GM12878 (cell line): ENCODE results near the gene RBPJL. TPM values are rescaled to one million over a fixed set of nuclear protein-coding genes. Genes with fewer than 3 reads are reported as not detected.
A peak's percentile ranks its signal among the peaks of the same experiment; 100 is the strongest.

Source experiments
- CTCF ChIP-seq, 3 experiments: IDR thresholded peaks in 2 of 3; conservative IDR thresholded peaks in 1 of 3; 2 replicates each; pipeline ENCODE4 v1.5.1; 2011; ENCODE audit warnings: low read depth in 3 of 3, low read length in 3 of 3, mild to moderate bottlenecking in 3 of 3, control low read depth in 2 of 3, moderate library complexity in 2 of 3, inconsistent platforms in 1 of 3, mixed read lengths in 1 of 3; ENCODE audit not compliant: control insufficient read depth in 2 of 3, insufficient read depth in 1 of 3; ENCODE audit errors: extremely low read depth in 1 of 3
- DPF2 ChIP-seq: fragments of 450-650 bp; IDR thresholded peaks from 2 replicates; pipeline ENCODE4 v1.6.1; 2017; ENCODE audit warnings: mild to moderate bottlenecking
- IRF3 ChIP-seq: fragments of 450-650 bp; IDR thresholded peaks from 2 replicates; pipeline ENCODE4 v1.6.1; 2014; ENCODE audit warnings: mild to moderate bottlenecking
- MYB ChIP-seq: fragments of 150-350 bp; IDR thresholded peaks from 2 replicates; pipeline ENCODE4 v1.6.1; 2014; ENCODE audit warnings: mild to moderate bottlenecking, low read depth, low read length, borderline replicate concordance
- NBN ChIP-seq: fragments of 450-650 bp; IDR thresholded peaks from 2 replicates; pipeline ENCODE4 v1.6.1; 2016
- PKNOX1 ChIP-seq: fragments of 450-650 bp; IDR thresholded peaks from 2 replicates; pipeline ENCODE4 v1.6.1; 2016; ENCODE audit warnings: mild to moderate bottlenecking
- RBBP5 ChIP-seq: fragments of 200-600 bp; sonication (generic); conservative IDR thresholded peaks from 2 replicates; pipeline ENCODE4 v1.6.1; 2016
- RELA ChIP-seq: fragments of 450-650 bp; IDR thresholded peaks from 2 replicates; pipeline ENCODE4 v1.8.0; 2014; ENCODE audit warnings: borderline replicate concordance; ENCODE audit not compliant: partially characterized antibody
- RUNX3 ChIP-seq: IDR thresholded peaks from 2 replicates; pipeline ENCODE4 v1.6.1; 2012; ENCODE audit warnings: low read length, inconsistent platforms
- SIN3A ChIP-seq: IDR thresholded peaks from 2 replicates; pipeline ENCODE4 v1.6.1; 2012; ENCODE audit warnings: low read depth, low read length, improper control_type of control experiment
- SPI1 ChIP-seq: IDR thresholded peaks from 2 replicates; pipeline ENCODE4 v1.6.1; 2011; ENCODE audit warnings: low read depth, mild to moderate bottlenecking, low read length, moderate library complexity, borderline replicate concordance; ENCODE audit not compliant: insufficient read depth
- ZNF207 ChIP-seq: fragments of 450-650 bp; IDR thresholded peaks from 2 replicates; pipeline ENCODE4 v1.6.1; 2014; ENCODE audit warnings: antibody characterized with exemption, mild to moderate bottlenecking, borderline replicate concordance
- ZNF384 ChIP-seq: IDR thresholded peaks from 2 replicates; pipeline ENCODE4 v1.6.1; 2012; ENCODE audit warnings: low read depth, mild to moderate bottlenecking, low read length, improper control_type of control experiment, borderline replicate concordance
- polyA plus RNA-seq, 11 experiments: library from polyadenylated mRNA; depleted of rRNA in 4 of 11; unstranded in 6 of 11; stranded (reverse) in 5 of 11; fragments of >200 nt; fragmentation: Nextera tagmentation in 4 of 11; fragmentation: Illumina TruSeq in 1 of 11; extraction: Ambion mirVana in 4 of 11; extraction: Trizol in 1 of 11; gene quantifications; 1 replicate in 1 of 11; 2 replicates in 10 of 11; pipeline versions ENCODE4 v1.2.1 to v1.2.3, GENCODE V29; 2011 to 2016; ENCODE audit warnings: inconsistent platforms in 2 of 11, missing spikeins in 2 of 11, low read depth in 1 of 11
- total RNA-seq, 4 experiments: library from RNA; depleted of rRNA in 3 of 4; stranded (reverse); fragments of >200 nt in 3 of 4; fragmentation: Illumina TruSeq in 1 of 4; extraction: Trizol in 1 of 4; gene quantifications; 2 replicates each; pipeline versions ENCODE4 v1.2.1 to v1.2.3, GENCODE V29; 2013 to 2021
- TF ChIP-seq, protein P1 (sequence below): fragments of 450-650 bp; IDR thresholded peaks from 2 replicates; pipeline ENCODE4 v1.6.1; 2017; ENCODE audit warnings: low read depth, mild to moderate bottlenecking, moderate library complexity
- TF ChIP-seq, protein P2 (sequence below): fragments of 450-650 bp; formaldehyde crosslinking; IDR thresholded peaks from 2 replicates; pipeline ENCODE4 v1.4.0; 2022; ENCODE audit warnings: mild to moderate bottlenecking, moderate library complexity

Gene RBPJL
- total and polyA plus RNA-seq, 10 of the 15 experiments (the other 5 are each of a cell fraction or from before 2014, with no cell fraction given), result 0.18 TPM; not detected in 9

DNA sequence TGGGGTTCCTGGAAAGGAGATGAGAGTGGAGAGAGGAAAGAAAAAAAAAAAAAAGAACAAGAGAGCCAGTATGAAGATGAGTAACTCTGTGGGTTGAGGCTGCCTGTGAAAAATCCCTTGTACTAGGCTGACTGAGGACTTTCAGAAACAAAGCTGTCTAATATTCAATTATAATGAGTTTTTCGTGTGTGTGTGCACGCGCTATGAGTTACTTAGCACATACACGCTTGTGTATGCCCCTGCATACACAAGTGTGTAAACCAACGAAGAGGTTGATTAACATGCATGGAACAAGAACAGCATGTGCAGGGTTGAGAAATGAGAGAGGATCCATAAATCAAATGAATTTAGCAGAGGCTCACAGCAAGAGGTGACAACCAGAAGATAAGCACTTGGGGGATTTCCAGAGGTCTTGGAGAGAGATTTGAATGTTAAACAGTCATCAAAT lies 4.8 kb upstream of the RBPJL start (continued):
- TF ChIP-seq SPI1 (no peak), PKNOX1 (peak; percentile 45; the same call in 1 of the 2 replicates), NBN (0 out of 2 replicates have a peak, but pooled peaks have one; percentile 25), SIN3A (no peak), ZNF384 (peak; percentile 78; the same call in 1 of the 2 replicates), DPF2 (peak; percentile 44; the same call in 1 of the 2 replicates), RUNX3 (0 out of 2 replicates have a peak, but pooled peaks have one; percentile 30), RBBP5 (no peak), IRF3 (no peak), MYB (no peak), RELA (peak; percentile 33), CTCF (IDR thresholded peaks at IDR 0.05 in 2 of 3, conservative IDR thresholded peaks at IDR 0.05 in 1 of 3; ENCODE audit: control insufficient read depth in 2 of 3, extremely low read depth in 1 of 3, insufficient read depth in 1 of 3, low read depth in 3 of 3, low read length in 3 of 3) (no peak), ZNF207 (no peak)
- TF ChIP-seq, protein P1, sequence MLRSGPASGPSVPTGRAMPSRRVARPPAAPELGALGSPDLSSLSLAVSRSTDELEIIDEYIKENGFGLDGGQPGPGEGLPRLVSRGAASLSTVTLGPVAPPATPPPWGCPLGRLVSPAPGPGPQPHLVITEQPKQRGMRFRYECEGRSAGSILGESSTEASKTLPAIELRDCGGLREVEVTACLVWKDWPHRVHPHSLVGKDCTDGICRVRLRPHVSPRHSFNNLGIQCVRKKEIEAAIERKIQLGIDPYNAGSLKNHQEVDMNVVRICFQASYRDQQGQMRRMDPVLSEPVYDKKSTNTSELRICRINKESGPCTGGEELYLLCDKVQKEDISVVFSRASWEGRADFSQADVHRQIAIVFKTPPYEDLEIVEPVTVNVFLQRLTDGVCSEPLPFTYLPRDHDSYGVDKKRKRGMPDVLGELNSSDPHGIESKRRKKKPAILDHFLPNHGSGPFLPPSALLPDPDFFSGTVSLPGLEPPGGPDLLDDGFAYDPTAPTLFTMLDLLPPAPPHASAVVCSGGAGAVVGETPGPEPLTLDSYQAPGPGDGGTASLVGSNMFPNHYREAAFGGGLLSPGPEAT, result peak; percentile 79
- TF ChIP-seq, protein P2, sequence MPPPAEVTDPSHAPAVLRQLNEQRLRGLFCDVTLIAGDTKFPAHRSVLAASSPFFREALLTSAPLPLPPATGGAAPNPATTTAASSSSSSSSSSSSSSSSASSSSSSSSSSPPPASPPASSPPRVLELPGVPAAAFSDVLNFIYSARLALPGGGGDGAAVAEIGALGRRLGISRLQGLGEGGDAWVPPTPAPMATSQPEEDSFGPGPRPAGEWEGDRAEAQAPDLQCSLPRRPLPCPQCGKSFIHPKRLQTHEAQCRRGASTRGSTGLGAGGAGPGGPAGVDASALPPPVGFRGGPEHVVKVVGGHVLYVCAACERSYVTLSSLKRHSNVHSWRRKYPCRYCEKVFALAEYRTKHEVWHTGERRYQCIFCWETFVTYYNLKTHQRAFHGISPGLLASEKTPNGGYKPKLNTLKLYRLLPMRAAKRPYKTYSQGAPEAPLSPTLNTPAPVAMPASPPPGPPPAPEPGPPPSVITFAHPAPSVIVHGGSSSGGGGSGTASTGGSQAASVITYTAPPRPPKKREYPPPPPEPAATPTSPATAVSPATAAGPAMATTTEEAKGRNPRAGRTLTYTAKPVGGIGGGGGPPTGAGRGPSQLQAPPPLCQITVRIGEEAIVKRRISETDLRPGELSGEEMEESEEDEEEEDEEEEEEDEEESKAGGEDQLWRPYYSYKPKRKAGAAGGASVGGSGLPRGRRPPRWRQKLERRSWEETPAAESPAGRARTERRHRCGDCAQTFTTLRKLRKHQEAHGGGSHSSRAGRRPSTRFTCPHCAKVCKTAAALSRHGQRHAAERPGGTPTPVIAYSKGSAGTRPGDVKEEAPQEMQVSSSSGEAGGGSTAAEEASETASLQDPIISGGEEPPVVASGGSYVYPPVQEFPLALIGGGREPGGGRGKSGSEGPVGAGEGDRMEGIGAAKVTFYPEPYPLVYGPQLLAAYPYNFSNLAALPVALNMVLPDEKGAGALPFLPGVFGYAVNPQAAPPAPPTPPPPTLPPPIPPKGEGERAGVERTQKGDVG (CRISPR knock-in tag), result no peak
